Ovary (tissue), 9 donors: ENCODE measurements around the gene SOX10. TPM values are rescaled to one million over a fixed set of nuclear protein-coding genes. Genes with fewer than 3 reads are reported as not detected.
A peak's percentile ranks its signal among the peaks of the same experiment; 100 is the strongest.

ENCODE experiments used
- DNase-seq, 5 donors: peaks; one replicate each; pipeline ENCODE4 v3.0.0-alpha.2; 2019 to 2020
- H3K27ac ChIP-seq, 2 donors: fragments of 200-600 bp; one replicate each; pipeline versions ENCODE4 v1.5.1 to v1.8.0; 2019 to 2022
- H3K27me3 ChIP-seq: fragments of 200-600 bp; one replicate; pipeline ENCODE4 v1.8.0; 2022
- H3K36me3 ChIP-seq: fragments of 200-600 bp; sonication (generic); one replicate; pipeline ENCODE4 v1.5.1; 2019
- H3K4me1 ChIP-seq: one replicate; pipeline ENCODE4 v1.8.1; 2013; ENCODE audit warnings: mild to moderate bottlenecking, moderate library complexity; ENCODE audit not compliant: insufficient read depth
- H3K4me3 ChIP-seq: fragments of 200-600 bp; sonication (generic); one replicate; pipeline ENCODE4 v1.5.1; 2017
- H3K9me3 ChIP-seq, 2 donors: fragments of 200-600 bp in 1 of 2; sonication (generic) in 1 of 2; one replicate each; pipeline versions ENCODE4 v1.5.1 to v1.8.1; 2013 to 2019; ENCODE audit warnings: mild to moderate bottlenecking in 1 of 2, moderate library complexity in 1 of 2
- EP300 ChIP-seq: sonication (generic); formaldehyde crosslinking; IDR thresholded peaks from one replicate; pipeline ENCODE4 v1.6.1; 2017; ENCODE audit warnings: antibody characterized with exemption
- POLR2A ChIP-seq: fragments of 450-650 bp; IDR thresholded peaks from one replicate; pipeline ENCODE4 v1.6.1; 2017; ENCODE audit warnings: antibody characterized with exemption, mild to moderate bottlenecking, moderate library complexity
- WGBS, 3 donors: extraction: QIAGEN DNeasy Blood & Tissue Kit in 1 of 3; methylation state at CpG; one replicate each; pipeline versions ENCODE4 v1.1.5 to v1.1.7; 2013 to 2017; 5-methylcytosine and 5-hydroxymethylcytosine counted together
- intact Hi-C, 4 donors: fragments of 100-400 bp; cut with DNase I; formaldehyde crosslinking; loops; one replicate each; pipeline versions ENCODE4 v1.11.0 to v1.15.1; 2022 to 2023
- polyA plus RNA-seq, 2 donors: library from polyadenylated mRNA; stranded (reverse); fragments of 200-250 nt in 1 of 2; fragments of 350-450 nt in 1 of 2; fragmentation: Illumina TruSeq in 1 of 2; extraction: RNeasy Lipid Tissue Mini Kit (QIAGEN cat#74804) in 1 of 2; gene quantifications; one replicate each; pipeline ENCODE4 v1.2.3, GENCODE V29; 2013 to 2014
- total RNA-seq, 7 donors: library from RNA; depleted of rRNA in 2 of 7; stranded (reverse); fragments of >200 nt in 2 of 7; fragmentation: NEBNext Ultra II Directional in 3 of 7; extraction: Animal tissue kit (Norgen Biotek cat#: 25700) in 3 of 7; gene quantifications; one replicate each; pipeline versions ENCODE4 v1.1.0 to v1.2.4, GENCODE V29; 2016 to 2023
- TF ChIP-seq, protein P1 (sequence below), 3 donors: fragments of 450-650 bp in 2 of 3; fragments of 200-600 bp in 1 of 3; IDR thresholded peaks; one replicate each; pipeline versions ENCODE4 v1.5.1 to v1.8.0; 2016 to 2022; ENCODE audit warnings: antibody characterized with exemption in 3 of 3, mild to moderate bottlenecking in 1 of 3
- donor health status: DM: no; HTN: no; CAD: no; lungs with moderate emphysema.
- donor health status: DM: no; HTN: no; CAD: no.
- donor health status: Bipolar disorder and iron deficiency.
- donor health status: DM: yes; HTN: yes; CAD: no.
- donor health status: DM: no; HTN: no; CAD: no.
- donor health status: DM: yes; HTN: yes; CAD: no.

The SOX10 gene
- total and polyA plus RNA-seq, 9 donors: 0.11 to 3.2 (median 1.3) TPM; not detected in 2

DNA sequence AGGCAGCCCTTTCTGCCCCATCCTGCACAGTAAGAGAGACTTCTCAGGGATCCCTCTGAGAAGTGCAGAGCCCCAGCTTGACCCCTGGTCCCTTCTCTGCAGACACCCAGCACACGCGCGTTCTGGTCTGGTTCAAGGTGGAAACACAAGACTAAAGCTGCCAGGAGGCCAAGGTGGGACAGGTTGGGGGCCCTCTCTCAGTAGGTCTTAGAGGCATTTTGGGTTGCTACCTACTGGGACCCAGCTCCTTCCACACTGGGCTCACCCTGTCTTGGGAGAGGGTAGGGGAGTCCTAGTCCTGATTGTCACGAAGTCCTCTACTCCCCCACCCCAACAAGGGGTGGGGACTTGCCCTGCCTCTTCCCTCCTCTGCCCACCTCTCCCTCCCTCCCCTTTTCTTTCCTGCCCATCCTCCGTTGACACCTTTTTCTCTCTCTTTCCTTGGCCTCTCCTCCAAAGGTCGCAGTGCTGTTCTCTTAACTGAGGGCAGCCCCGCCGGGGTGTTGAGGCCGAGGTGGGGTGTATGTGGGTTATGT, 763 bp upstream of the SOX10 start:
- Histone ChIP-seq H3K4me1 (no peaks in the 10 kb centered on the region), H3K9me3 (no peaks in the 10 kb centered on the region), H3K27ac (no peak overlapping the region), H3K36me3 (no peaks in the 10 kb centered on the region), H3K27me3 (no peaks in the 10 kb centered on the region), H3K4me3 (no peak overlapping the region)
- no peak for DNase-seq
- intact Hi-C loops: no loop called here
- 78 to 85% (median 79%) methylated on average over 9 of the region's 9 CpGs for WGBS, 3 donors
- TF ChIP-seq, protein P1, sequence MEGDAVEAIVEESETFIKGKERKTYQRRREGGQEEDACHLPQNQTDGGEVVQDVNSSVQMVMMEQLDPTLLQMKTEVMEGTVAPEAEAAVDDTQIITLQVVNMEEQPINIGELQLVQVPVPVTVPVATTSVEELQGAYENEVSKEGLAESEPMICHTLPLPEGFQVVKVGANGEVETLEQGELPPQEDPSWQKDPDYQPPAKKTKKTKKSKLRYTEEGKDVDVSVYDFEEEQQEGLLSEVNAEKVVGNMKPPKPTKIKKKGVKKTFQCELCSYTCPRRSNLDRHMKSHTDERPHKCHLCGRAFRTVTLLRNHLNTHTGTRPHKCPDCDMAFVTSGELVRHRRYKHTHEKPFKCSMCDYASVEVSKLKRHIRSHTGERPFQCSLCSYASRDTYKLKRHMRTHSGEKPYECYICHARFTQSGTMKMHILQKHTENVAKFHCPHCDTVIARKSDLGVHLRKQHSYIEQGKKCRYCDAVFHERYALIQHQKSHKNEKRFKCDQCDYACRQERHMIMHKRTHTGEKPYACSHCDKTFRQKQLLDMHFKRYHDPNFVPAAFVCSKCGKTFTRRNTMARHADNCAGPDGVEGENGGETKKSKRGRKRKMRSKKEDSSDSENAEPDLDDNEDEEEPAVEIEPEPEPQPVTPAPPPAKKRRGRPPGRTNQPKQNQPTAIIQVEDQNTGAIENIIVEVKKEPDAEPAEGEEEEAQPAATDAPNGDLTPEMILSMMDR (IDR thresholded peaks at IDR 0.05): no peak
- TF ChIP-seq POLR2A (no peak), EP300 (no peak)

- no peak for DNase-seq
- intact Hi-C loops: no loop called here
- Histone ChIP-seq H3K4me1 (no peaks in the 10 kb centered on the region), H3K27ac (no peak overlapping the region), H3K27me3 (no peaks in the 10 kb centered on the region), H3K4me3 (no peak overlapping the region), H3K36me3 (no peaks in the 10 kb centered on the region), H3K9me3 (no peaks in the 10 kb centered on the region)
- WGBS, 3 donors: 70 to 75% (median 75%) methylated on average over 71 to 84 of the region's 84 CpGs
- TF ChIP-seq POLR2A: no peak
- TF ChIP-seq, protein P1 (IDR thresholded peaks at IDR 0.05): no peak
- TF ChIP-seq EP300: no peak
These were observed 1.2 kb downstream of the SOX10 start for GRCh38 chr22:37982938-37983859.

DNA sequence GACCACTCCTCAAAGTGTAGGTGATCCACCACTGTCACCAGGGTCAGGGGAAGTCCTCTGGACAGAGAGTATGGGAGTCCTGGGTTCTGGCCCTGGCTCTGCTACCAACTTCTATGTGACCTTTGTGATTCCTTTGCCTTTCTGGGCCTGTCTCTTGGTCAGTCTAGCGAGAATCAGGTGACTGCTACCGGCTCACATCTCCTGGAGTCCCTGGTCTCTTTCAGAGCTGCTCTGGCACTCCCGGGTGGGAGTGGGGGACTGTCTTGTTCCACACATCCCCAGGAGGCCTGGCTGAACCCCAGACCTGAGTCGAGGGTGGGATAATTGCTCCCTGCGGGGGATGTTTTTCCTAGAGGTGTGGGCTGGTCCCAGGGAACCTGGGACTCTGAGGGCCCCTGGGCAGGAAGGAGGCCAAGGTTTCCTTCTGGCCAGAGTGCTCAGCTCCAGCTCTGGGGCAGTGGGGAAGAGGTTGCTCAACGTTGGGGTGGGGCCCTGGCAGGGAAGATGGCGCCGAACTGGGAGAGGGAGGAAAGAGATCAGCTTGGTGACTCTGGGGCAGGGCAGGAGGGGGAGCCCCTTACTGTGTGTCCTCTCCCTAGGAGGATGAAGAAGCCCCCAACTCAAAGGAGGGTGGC, 2.1 kb downstream of the SOX10 start:
- Histone ChIP-seq H3K27me3 (no peaks in the 10 kb centered on the region), H3K4me3 (no peak overlapping the region), H3K27ac (no peak overlapping the region), H3K9me3 (no peaks in the 10 kb centered on the region), H3K4me1 (no peaks in the 10 kb centered on the region), H3K36me3 (no peaks in the 10 kb centered on the region)
- intact Hi-C loops: no loop called here
- 75 to 78% (median 78%) methylated on average over 8 of the region's 8 CpGs for WGBS, 3 donors
- peak in 1 of 5 donors; percentile 38 for DNase-seq
- TF ChIP-seq EP300 (no peak), POLR2A (no peak)
- TF ChIP-seq, protein P1 (IDR thresholded peaks at IDR 0.05): no peak

GRCh38 chr22:37981282-37982011, 2.9 kb downstream of the SOX10 start:
- DNase-seq: no peak
- WGBS, 3 donors: 95 to 98% (median 97%) methylated on average over 6 of the region's 6 CpGs
- Histone ChIP-seq H3K4me3 (no peak overlapping the region), H3K36me3 (no peaks in the 10 kb centered on the region), H3K27me3 (no peaks in the 10 kb centered on the region), H3K4me1 (no peaks in the 10 kb centered on the region), H3K27ac (no peak overlapping the region), H3K9me3 (no peaks in the 10 kb centered on the region)
- intact Hi-C loops: no loop called here
- TF ChIP-seq, protein P1 (IDR thresholded peaks at IDR 0.05): no peak
- TF ChIP-seq EP300 (no peak), POLR2A (no peak)
